Measurements from ENCODE around the gene CDC42EP3.

DNA sequence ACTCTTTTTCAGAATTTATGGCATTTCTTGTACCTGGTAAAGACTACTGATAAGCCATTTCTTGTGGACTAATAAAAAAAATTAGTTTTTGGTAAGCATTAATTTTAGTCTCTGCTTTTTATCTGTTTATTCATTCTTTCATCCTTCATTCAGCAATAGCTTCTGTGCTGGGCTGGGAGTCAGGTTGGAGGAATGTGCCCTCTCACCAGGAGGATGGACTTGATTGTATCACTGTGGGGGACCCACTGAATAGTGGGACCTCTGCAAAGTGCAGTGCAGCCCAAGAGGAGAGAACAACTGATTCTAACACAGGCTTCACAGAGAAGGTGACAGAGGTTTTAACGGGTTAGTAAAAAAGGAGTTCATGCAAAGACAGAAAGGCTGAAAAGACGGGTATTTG, 39.1 kb downstream of the CDC42EP3 start:
- TF ChIP-seq, protein P1, sequence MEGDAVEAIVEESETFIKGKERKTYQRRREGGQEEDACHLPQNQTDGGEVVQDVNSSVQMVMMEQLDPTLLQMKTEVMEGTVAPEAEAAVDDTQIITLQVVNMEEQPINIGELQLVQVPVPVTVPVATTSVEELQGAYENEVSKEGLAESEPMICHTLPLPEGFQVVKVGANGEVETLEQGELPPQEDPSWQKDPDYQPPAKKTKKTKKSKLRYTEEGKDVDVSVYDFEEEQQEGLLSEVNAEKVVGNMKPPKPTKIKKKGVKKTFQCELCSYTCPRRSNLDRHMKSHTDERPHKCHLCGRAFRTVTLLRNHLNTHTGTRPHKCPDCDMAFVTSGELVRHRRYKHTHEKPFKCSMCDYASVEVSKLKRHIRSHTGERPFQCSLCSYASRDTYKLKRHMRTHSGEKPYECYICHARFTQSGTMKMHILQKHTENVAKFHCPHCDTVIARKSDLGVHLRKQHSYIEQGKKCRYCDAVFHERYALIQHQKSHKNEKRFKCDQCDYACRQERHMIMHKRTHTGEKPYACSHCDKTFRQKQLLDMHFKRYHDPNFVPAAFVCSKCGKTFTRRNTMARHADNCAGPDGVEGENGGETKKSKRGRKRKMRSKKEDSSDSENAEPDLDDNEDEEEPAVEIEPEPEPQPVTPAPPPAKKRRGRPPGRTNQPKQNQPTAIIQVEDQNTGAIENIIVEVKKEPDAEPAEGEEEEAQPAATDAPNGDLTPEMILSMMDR (IDR thresholded peaks at IDR 0.05; ENCODE audit: low read depth, low read length), result no peak
- TF ChIP-seq EZH2phosphoT487 (IDR thresholded peaks at IDR 0.05; ENCODE audit: low read depth), result no peak

All from OCI-LY3 (cell line).